DOHH2 (cell line): ENCODE measurements around the gene SYTL1.

Experiments
- EZH2phosphoT487 ChIP-seq: fragments of 200-600 bp; sonication (generic); IDR thresholded peaks from 2 replicates; pipeline ENCODE4 v1.6.1; 2017; ENCODE audit warnings: borderline replicate concordance, mild to moderate bottlenecking, antibody characterized with exemption, low read length, moderate library complexity, mixed read lengths
- TF ChIP-seq, protein P1 (sequence below): fragments of 200-600 bp; sonication (generic); IDR thresholded peaks from one replicate; pipeline ENCODE4 v1.5.1; 2014; ENCODE audit warnings: antibody characterized with exemption, mild to moderate bottlenecking, low read depth, low read length; ENCODE audit not compliant: poor library complexity, severe bottlenecking

DNA sequence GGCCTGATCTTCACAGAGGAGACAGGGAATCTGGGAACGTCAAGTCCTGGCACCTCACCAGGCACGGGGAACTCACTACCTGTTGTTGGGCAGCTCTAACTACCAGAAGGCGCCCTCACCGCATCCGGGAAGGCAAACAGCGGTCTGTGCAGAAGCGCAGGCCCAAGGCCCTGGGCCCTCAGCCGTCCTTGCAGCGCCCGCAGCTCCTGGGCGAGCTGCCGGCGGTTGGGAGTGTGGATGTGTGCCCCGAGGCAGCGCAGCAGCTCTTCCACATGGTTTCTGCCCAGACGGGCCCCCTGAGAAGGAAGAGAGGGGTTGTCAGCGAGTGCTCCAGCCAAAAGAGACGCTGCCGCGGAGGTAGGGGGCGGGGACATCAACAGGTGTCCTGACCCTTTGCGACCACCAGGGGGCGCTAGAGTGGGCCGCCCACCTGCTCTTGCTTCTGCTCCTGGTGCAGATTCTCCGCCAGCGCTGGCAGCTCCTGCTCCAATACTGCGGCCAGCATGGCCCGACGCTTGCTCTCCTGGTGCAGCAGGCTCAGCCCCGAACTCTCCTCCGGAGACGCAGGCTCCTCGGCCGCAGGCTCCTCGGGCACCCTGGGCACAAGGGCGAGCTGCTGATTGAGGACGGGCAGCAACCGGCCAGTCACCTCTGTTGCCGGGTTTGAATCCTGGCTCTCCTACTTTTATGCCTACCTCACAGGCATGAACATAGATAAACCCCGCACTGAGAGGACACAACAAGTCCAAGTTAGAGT lies 15.6 kb downstream of the SYTL1 start:
- TF ChIP-seq, protein P1, sequence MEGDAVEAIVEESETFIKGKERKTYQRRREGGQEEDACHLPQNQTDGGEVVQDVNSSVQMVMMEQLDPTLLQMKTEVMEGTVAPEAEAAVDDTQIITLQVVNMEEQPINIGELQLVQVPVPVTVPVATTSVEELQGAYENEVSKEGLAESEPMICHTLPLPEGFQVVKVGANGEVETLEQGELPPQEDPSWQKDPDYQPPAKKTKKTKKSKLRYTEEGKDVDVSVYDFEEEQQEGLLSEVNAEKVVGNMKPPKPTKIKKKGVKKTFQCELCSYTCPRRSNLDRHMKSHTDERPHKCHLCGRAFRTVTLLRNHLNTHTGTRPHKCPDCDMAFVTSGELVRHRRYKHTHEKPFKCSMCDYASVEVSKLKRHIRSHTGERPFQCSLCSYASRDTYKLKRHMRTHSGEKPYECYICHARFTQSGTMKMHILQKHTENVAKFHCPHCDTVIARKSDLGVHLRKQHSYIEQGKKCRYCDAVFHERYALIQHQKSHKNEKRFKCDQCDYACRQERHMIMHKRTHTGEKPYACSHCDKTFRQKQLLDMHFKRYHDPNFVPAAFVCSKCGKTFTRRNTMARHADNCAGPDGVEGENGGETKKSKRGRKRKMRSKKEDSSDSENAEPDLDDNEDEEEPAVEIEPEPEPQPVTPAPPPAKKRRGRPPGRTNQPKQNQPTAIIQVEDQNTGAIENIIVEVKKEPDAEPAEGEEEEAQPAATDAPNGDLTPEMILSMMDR, result peak; percentile 90
- TF ChIP-seq EZH2phosphoT487, result no peak
